Transverse colon (tissue), 3 donors: ENCODE data around the gene FAM174C.

Experiments used
- EP300 ChIP-seq: sonication (generic); formaldehyde crosslinking; IDR thresholded peaks from one replicate; pipeline ENCODE4 v1.6.1; 2017; ENCODE audit warnings: antibody characterized with exemption, low read depth
- TF ChIP-seq, protein P1 (sequence below), 5 experiments: fragments of 200-600 bp in 3 of 5; fragments of 450-650 bp in 2 of 5; sonication (generic) in 3 of 5; IDR thresholded peaks; 1 replicate in 2 of 5; 2 replicates in 3 of 5; pipeline ENCODE4 v1.5.1; 2016 to 2017; ENCODE audit warnings: antibody characterized with exemption in 5 of 5, inconsistent platforms in 3 of 5, mild to moderate bottlenecking in 2 of 5, moderate library complexity in 1 of 5

GRCh38 chr19:1248139-1248785 lies 27.1 kb upstream of the FAM174C start, which contains the start of gene MIDN:
- TF ChIP-seq, protein P1, sequence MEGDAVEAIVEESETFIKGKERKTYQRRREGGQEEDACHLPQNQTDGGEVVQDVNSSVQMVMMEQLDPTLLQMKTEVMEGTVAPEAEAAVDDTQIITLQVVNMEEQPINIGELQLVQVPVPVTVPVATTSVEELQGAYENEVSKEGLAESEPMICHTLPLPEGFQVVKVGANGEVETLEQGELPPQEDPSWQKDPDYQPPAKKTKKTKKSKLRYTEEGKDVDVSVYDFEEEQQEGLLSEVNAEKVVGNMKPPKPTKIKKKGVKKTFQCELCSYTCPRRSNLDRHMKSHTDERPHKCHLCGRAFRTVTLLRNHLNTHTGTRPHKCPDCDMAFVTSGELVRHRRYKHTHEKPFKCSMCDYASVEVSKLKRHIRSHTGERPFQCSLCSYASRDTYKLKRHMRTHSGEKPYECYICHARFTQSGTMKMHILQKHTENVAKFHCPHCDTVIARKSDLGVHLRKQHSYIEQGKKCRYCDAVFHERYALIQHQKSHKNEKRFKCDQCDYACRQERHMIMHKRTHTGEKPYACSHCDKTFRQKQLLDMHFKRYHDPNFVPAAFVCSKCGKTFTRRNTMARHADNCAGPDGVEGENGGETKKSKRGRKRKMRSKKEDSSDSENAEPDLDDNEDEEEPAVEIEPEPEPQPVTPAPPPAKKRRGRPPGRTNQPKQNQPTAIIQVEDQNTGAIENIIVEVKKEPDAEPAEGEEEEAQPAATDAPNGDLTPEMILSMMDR (IDR thresholded peaks at IDR 0.05): peak in 4 of 5 experiments; percentile 33 to 38 (median 34)
- peak; percentile 41 for TF ChIP-seq EP300
